IMR-90 (cell line): ENCODE data around the gene WDR49. TPM values are rescaled to one million over a fixed set of nuclear protein-coding genes. Genes with fewer than 3 reads are reported as not detected.

Experiments used
- ATAC-seq: fragments of 200-7000 bp; cut with Tn5 transposase; 2 replicates; pipeline ENCODE4 v1.9.1; 2020; ENCODE audit warnings: low read depth, mild to moderate bottlenecking, moderate library complexity
- BruUV-seq: library from RNA; stranded (reverse); fragments of 400-500 nt; replicated peaks from 2 replicates; lab custom pipeline; 2021; lab: Mats Ljungman, UMichigan
- CTCF ChIA-PET: fragments of 300-600 bp; formaldehyde crosslinking; extraction: SDS; loops from one replicate; lab custom pipeline; 2021; ENCODE audit warnings: antibody characterized with exemption; lab: Yijun Ruan, JAX
- POLR2A ChIA-PET: fragments of 300-600 bp; sonication (Branson Sonifier 250); formaldehyde crosslinking; loops from one replicate; lab custom pipeline; 2022; ENCODE audit warnings: antibody characterized with exemption; ENCODE audit not compliant: unreplicated experiment; lab: Charles Lee
- DNase-seq: peaks from one replicate; pipeline ENCODE4 v3.0.0; 2013
- H2AFZ ChIP-seq: replicated peaks from 2 replicates; pipeline ENCODE3; 2013; ENCODE audit warnings: low read length, mild to moderate bottlenecking; ENCODE audit not compliant: poor library complexity
- H2AK5ac ChIP-seq: 2 replicates; pipeline ENCODE4 v1.6.1; 2013; ENCODE audit warnings: low read depth, low read length, inconsistent platforms
- H2AK9ac ChIP-seq: replicated peaks from 2 replicates; pipeline ENCODE3; 2013; ENCODE audit warnings: mild to moderate bottlenecking, low read depth, low read length, moderate library complexity; ENCODE audit not compliant: poor library complexity
- H2BK120ac ChIP-seq: 2 replicates; pipeline ENCODE4 v1.6.1; 2013; ENCODE audit warnings: low read depth, low read length, inconsistent platforms
- H2BK15ac ChIP-seq: 3 replicates; pipeline ENCODE4 v1.6.1; 2013; ENCODE audit warnings: low read depth, low read length, inconsistent platforms
- H2BK20ac ChIP-seq: 2 replicates; pipeline ENCODE4 v1.6.1; 2013; ENCODE audit warnings: low read depth, mild to moderate bottlenecking, inconsistent platforms, low read length, moderate library complexity
- H2BK5ac ChIP-seq: 2 replicates; pipeline ENCODE4 v1.6.1; 2013; ENCODE audit warnings: mild to moderate bottlenecking, low read depth, low read length, inconsistent platforms; ENCODE audit not compliant: poor library complexity, severe bottlenecking
- H3K14ac ChIP-seq: replicated peaks from 2 replicates; pipeline ENCODE4 v1.6.1; 2013; ENCODE audit warnings: low read depth, low read length, inconsistent platforms
- H3K18ac ChIP-seq: 2 replicates; pipeline ENCODE4 v1.6.1; 2013; ENCODE audit warnings: low read depth, low read length, control low read depth
- H3K23ac ChIP-seq: 2 replicates; pipeline ENCODE4 v1.6.1; 2013; ENCODE audit warnings: low read depth, low read length, inconsistent platforms
- H3K27ac ChIP-seq: 2 replicates; pipeline ENCODE4 v1.5.1; 2013; ENCODE audit warnings: mild to moderate bottlenecking, control low read depth, low read length; ENCODE audit not compliant: insufficient read depth
- H3K27me3 ChIP-seq: 2 replicates; pipeline ENCODE4 v1.6.1; 2013; ENCODE audit warnings: low read length; ENCODE audit not compliant: control insufficient read depth, insufficient read depth
- H3K36me3 ChIP-seq: 2 replicates; pipeline ENCODE4 v1.6.1; 2013; ENCODE audit warnings: low read length, mixed read lengths; ENCODE audit not compliant: control insufficient read depth, insufficient read depth
- H3K4ac ChIP-seq: 2 replicates; pipeline ENCODE4 v1.6.1; 2013; ENCODE audit warnings: low read depth, low read length, inconsistent platforms
- H3K4me1 ChIP-seq: 2 replicates; pipeline ENCODE4 v1.6.1; 2013; ENCODE audit warnings: low read length, mixed read lengths; ENCODE audit not compliant: control insufficient read depth, insufficient read depth
- H3K4me2 ChIP-seq: 2 replicates; pipeline ENCODE4 v1.6.1; 2013; ENCODE audit warnings: low read depth, mild to moderate bottlenecking, control low read depth, low read length, moderate library complexity
- H3K4me3 ChIP-seq: 2 replicates; pipeline ENCODE4 v1.5.1; 2013; ENCODE audit warnings: low read depth, mild to moderate bottlenecking, control low read depth, low read length, moderate library complexity; ENCODE audit not compliant: insufficient read depth
- H3K56ac ChIP-seq: 2 replicates; pipeline ENCODE4 v1.6.1; 2013; ENCODE audit warnings: low read length, inconsistent platforms; ENCODE audit not compliant: insufficient read depth; ENCODE audit errors: extremely low read depth
- H3K79me1 ChIP-seq, 2 experiments: 2 replicates each; pipeline ENCODE4 v1.6.1; 2013; ENCODE audit warnings: low read length in 2 of 2, inconsistent platforms in 1 of 2, low read depth in 1 of 2
- H3K9ac ChIP-seq: 2 replicates; pipeline ENCODE4 v1.6.1; 2013; ENCODE audit warnings: low read depth, low read length, control low read depth
- H3K9me1 ChIP-seq: 2 replicates; pipeline ENCODE4 v1.6.1; 2013; ENCODE audit warnings: low read length, inconsistent platforms; ENCODE audit not compliant: insufficient read depth
- H3K9me3 ChIP-seq: 2 replicates; pipeline ENCODE4 v1.6.1; 2013; ENCODE audit warnings: low read length; ENCODE audit not compliant: control insufficient read depth, insufficient read depth
- H4K20me1 ChIP-seq: 2 replicates; pipeline ENCODE4 v1.6.1; 2013; ENCODE audit warnings: low read length, inconsistent platforms; ENCODE audit not compliant: insufficient read depth
- H4K5ac ChIP-seq: 2 replicates; pipeline ENCODE4 v1.6.1; 2013; ENCODE audit warnings: mild to moderate bottlenecking, low read depth, low read length, control low read depth
- H4K8ac ChIP-seq, 2 experiments: 2 replicates each; pipeline ENCODE4 v1.6.1; 2013; ENCODE audit warnings: low read depth in 2 of 2, low read length in 2 of 2, control low read depth in 1 of 2, inconsistent platforms in 1 of 2
- H4K91ac ChIP-seq: 2 replicates; pipeline ENCODE4 v1.6.1; 2013; ENCODE audit warnings: low read depth, low read length, inconsistent platforms; ENCODE audit not compliant: insufficient read depth
- CHD1 ChIP-seq: IDR thresholded peaks from 2 replicates; pipeline ENCODE4 v1.6.1; 2012; ENCODE audit warnings: low read depth, low read length, improper control_type of control experiment
- FOS ChIP-seq: fragments of 150-350 bp; IDR thresholded peaks from 2 replicates; pipeline ENCODE4 v1.6.1; 2016; ENCODE audit warnings: low read depth, low read length
- RCOR1 ChIP-seq: IDR thresholded peaks from 2 replicates; pipeline ENCODE4 v1.6.1; 2012; ENCODE audit warnings: mild to moderate bottlenecking, low read length, improper control_type of control experiment; ENCODE audit not compliant: insufficient replicate concordance
- WGBS, 2 experiments: methylation state at CpG; one replicate each; pipeline versions ENCODE4 v1.1.5 to v1.1.7; 2013; ENCODE audit warnings: missing lambda C conversion rate in 2 of 2; ENCODE audit not compliant: insufficient read length in 1 of 2; ENCODE audit errors: extremely low coverage in 2 of 2; 5-methylcytosine and 5-hydroxymethylcytosine counted together
- dilution Hi-C: fragments of 300-500 bp; cut with HindIII; formaldehyde crosslinking; loops from one replicate; pipeline ENCODE4 v1.14.3; 2018; ENCODE audit warnings: low sequenced_read_pairs; ENCODE audit not compliant: unreplicated experiment
- in situ Hi-C: fragments of 300-500 bp; cut with MboI; formaldehyde crosslinking; loops from 3 replicates; pipeline ENCODE4 v1.14.3; 2019; ENCODE audit warnings: low sequenced_read_pairs, inconsistent platforms, mixed read lengths
- intact Hi-C: fragments of 100-400 bp; cut with micrococcal nuclease; formaldehyde crosslinking; loops from 2 replicates; pipeline ENCODE4 v1.10.0; 2022
- polyA plus RNA-seq, 3 experiments: library from polyadenylated mRNA; depleted of rRNA; stranded (reverse); fragments of >200 nt; gene quantifications; 2 replicates each; pipeline ENCODE4 v1.2.3, GENCODE V29; 2012; ENCODE audit warnings: low replicate concordance in 1 of 3
- total RNA-seq: library from RNA; depleted of rRNA; stranded (reverse); fragments of >200 nt; gene quantifications from 2 replicates; pipeline ENCODE4 v1.2.3, GENCODE V29; 2012

The WDR49 gene
- total and polyA plus RNA-seq, 2 of the 4 experiments (the other 2 are of a cell fraction): not detected

- Histone ChIP-seq H2BK15ac (no peak overlapping the region), H3K27me3 (no peaks in the 10 kb centered on the region), H2BK120ac (no peak overlapping the region), H2AK9ac (no peak overlapping the region), H3K4me1 (no peaks in the 10 kb centered on the region), H3K18ac (no peak overlapping the region), H2BK20ac (no peak overlapping the region), H3K79me1 (no peaks in the 10 kb centered on the region), H3K9me3 (peaks cover 2% of the 10 kb centered on the region; the same call in 1 of the 2 replicates), H3K14ac (no peak overlapping the region), H3K4me2 (no peak overlapping the region), H3K9me1 (no peaks in the 10 kb centered on the region), H3K36me3 (no peaks in the 10 kb centered on the region), H3K4me3 (no peak overlapping the region), H3K56ac (no peak overlapping the region), H2AFZ (no peak overlapping the region), H3K4ac (no peak overlapping the region), H2AK5ac (no peak overlapping the region), H4K5ac (no peak overlapping the region), H4K8ac (no peak overlapping the region), H3K9ac (no peak overlapping the region), H3K23ac (no peak overlapping the region), H3K27ac (no peak overlapping the region), H4K20me1 (no peaks in the 10 kb centered on the region), H2BK5ac (no peak overlapping the region), H4K91ac (no peak overlapping the region)
- in situ Hi-C loops: no loop called here
- TF ChIP-seq FOS (no peak), CHD1 (no peak), RCOR1 (no peak)
- POLR2A ChIA-PET: no interaction called here
- intact Hi-C loops: no loop called here
- no peak for DNase-seq
- ATAC-seq: no peak
- CTCF ChIA-PET: no interaction called here
- no TSS peak for BruUV-seq
- WGBS, 2 experiments: no CpG with 5 or more reads among the region's 4 CpGs
- dilution Hi-C loops: no loop called here
These were observed 93.8 kb downstream of the WDR49 start for GRCh38 chr3:167559924-167560323.
